ENCODE measurements around the gene ERGIC1.

The ERGIC1 gene

DNA sequence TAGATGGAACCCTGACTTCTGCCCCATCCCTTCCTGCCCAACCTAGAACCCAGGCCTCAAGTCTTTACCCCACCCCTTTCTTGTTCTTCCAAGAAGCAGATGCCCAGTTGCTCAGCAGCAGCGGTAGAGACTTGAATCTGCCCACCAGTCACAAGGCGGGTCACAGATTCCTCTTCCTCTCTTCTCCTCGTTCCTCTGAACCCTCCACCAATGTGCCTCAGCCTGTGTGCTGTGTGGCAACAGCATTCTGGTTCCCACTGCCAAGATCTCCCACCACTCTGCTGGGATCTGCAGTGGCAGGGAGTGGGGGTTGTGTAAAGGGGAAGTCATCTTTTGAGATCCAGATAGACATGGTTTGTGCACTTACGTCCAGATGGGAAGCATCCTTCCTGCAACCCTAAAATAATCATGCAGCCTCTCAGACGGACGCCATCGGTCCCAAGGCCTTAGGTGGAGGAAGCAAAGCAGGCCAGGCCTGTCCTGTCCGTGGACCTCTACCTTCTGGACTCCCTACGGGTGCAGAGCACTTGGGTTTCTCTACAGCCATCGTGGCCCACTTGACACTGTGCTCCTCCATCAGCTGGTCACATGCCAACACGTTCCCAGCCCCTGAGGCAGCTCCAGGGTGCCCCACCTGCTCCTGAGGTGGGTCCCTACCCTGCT, 117.5 kb downstream of the ERGIC1 start:
- DNase-seq: no peak

DNA sequence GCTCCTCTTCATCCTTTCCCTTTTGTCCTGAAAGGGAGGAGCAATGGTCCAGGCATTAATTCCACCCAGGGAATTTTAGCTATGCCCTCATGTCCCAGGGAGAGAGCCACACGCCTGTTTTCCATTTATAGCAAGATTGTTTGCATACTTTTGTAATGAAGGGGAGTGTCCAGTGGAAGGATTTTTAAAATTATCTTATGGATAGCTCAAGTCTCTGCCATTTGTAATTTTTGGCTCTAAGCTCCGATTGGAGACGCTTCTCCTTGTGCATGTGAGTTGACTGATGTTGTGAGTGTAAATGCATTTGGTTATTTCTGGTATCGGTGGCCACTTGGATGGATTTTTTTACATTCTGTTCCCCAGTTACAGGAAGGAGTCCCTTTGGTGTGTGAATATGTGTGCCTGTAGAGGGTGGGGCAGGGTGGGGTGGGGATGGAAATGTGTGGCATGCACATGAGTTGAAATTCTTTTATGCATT, 118.0 kb downstream of the ERGIC1 start:
- DNase-seq: no peak

DNA sequence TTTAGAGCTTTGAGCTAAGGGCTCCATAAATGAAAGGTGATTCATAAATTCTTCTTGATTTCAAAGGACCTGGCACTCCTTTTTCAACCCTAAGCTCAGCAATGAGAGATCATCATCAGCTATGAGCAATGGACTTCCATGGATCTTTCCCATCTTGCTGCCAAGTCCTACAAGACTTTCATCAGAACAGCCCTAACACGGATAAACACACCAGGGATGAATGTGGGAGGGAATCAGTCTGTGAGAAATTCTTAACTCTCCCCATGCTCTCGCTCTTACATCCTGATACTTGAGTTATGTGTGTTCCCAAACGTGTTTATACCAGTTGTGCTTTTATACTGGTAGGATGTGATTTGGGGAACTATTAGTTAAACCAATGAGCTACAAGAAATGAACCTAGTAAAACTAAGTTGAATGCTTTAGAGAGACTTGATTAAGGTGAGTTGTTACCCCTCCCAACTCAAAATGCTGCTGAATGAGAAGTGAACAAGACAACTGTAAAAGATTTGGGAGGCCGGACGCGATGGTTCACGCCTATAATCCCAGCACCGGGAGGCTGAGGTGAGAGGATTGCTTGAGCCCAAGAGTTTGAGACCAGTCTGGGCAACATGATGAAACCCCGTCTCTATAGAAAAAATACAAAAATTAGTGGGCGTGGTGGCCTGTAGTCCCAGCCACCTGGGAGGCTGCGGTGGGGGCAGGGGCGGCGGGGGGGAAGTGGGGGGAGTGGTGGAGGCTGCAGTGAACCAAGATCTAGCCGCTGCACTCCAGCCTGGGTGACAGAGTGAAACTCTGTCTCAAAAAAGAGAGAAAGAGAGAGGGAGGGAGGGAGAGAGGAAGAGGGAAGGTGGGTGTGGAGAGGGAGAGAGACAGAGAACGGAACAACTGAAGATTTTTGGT, 120.0 kb downstream of the ERGIC1 start:
- no peak for DNase-seq

DNA sequence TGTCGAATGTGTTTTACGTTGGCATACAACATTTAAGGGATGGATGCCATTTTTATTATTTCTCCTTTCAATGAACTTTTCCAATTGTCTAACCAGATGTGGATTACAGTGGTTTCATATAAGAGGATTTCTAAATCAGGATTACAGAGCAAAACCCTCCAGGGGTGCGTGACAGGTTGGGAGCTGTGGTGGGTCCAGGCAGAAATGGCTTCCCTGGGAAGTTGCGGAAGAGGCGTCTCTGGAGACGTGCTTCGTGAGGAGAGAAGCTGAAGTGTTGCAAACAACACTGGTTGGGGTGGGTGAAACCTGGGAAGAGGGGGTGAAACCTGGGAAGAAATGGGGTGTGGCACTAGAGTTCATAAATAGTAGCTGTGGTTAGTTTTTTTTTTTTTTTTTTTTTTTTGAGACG, 120.7 kb downstream of the ERGIC1 start:
- no peak for DNase-seq

DNA sequence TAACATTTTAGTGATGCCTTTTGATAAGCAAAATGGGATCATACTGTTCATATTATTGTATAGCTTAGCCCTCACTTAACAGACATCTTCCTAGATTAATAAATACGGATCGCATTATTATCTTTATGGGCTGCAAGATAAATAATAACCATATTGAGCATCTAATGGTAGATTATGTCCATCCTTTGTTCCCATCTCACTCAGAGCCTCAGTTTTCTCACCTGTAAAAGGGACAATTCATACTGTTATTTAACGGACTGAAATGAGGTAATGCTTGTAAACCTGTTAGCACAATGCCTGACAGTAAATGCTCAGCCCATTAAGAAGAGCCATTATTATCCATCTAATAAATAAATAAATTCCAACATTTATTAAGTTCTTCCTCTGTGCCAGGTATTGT, 122.2 kb downstream of the ERGIC1 start:
- DNase-seq: no peak

DNA sequence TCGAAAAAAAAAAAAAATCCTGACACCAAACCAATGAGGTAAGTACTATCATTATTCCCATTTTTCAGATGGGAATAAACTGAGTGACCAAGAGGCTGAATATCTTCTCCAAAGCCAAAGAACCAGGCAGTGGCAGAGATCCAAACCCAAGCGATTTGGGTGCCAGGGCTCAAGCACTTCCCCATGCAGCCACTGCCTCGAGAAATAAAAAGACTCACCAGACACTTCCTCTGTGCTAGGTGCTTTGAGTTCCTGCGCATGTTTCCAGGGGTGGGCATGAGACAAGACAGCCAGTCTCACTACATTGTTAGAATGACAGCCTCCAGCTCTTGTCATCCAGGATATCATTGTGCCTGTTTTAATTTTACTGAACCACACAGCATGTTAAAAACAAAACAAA, 122.9 kb downstream of the ERGIC1 start:
- DNase-seq: no peak

DNA sequence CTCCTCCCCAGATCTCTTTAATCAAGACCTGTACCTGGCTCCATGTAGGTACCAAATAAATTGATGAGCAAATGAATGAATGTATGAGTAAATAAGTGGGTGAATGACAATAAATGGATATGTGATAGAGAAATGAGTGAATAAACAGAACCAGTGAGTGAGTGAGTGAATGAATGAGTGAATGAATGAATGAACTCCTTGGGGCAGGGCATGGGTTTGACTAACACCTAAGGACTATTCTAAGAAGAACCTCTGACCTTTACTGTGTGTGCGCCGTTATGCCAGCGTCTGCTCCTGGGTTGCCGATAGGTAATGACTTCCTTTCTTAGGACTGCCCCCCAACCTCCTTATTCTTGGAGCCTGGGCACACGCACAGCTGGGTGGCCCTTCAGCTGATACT, 123.4 kb downstream of the ERGIC1 start:
- DNase-seq: no peak

DNA sequence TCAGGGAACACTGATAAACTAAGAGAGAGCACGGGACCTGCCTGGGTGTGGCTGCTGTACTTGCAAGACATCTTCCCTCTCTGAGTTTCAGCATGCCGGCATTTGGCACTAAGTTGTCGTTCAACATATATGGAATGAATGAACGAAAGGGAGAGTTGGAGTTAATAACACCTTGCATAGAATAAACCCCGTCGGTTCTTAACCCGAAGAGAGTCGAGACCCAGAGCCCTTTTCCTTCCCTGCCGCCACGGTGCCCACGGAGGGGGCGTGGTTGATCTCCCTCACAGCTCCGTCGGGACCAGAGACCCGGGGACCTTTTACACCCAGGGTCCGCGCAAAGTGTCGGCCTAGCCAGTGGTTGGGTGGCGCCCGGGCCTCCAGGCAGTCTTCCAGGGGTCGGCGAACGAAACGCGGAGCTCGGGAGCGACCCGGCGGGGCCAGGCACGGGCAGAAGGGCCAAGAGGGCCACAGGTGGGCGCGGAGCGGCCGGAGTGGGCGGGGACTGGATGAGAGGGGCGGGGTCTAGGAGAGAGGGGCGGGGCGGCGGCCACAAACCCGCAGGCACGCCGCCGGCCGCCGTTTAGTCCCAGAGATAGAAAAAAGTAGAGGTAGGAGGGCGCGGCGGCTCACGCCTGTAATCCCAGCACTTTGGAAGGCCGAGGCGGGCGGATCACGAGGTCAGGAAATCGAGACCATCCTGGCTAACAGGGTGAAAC, 124.4 kb downstream of the ERGIC1 start:
- DNase-seq: peak; percentile 72

DNA sequence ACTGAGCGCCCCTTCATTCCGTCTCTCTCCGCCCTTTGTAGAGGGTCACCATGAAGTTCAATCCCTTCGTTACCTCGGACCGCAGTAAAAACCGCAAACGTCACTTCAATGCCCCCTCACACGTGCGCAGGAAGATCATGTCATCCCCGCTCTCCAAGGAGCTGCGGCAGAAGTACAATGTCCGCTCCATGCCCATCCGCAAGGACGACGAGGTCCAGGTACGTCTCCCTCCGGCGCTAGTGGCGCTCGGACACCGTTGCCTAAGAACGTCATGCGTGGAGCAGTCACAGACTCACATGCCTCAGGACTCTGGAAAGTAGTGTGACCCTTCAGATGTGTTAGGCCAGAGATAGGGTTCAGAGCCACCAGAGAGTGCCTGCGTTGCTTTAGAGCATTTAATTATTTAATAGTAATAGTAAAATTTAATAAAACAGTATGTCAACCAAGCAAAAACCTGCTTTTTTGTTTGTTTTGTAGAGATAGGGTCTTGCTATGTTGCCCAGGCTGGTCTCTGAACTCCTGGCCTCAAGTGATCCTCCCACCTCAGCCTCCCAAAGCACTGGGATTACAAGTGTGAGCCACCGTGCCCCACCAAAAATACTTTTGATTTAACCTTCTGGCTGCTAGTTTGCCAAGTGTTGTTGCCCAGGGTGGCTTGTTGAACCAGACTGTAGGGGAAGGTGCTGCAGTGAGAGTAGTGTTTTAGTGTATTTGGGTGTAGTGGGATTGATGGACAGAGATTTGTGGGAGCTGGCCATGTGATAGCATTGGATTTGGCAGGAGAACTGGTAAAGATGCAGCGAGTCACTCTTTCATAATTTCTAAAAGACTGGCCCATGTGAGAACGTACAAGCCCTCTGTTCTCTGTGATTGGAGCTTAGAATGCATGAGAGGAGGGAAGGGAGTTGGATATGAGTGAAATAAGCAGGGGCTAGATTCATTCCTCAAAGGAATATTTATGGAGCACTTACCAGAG, 126.1 kb downstream of the ERGIC1 start:
- DNase-seq: no peak

DNA sequence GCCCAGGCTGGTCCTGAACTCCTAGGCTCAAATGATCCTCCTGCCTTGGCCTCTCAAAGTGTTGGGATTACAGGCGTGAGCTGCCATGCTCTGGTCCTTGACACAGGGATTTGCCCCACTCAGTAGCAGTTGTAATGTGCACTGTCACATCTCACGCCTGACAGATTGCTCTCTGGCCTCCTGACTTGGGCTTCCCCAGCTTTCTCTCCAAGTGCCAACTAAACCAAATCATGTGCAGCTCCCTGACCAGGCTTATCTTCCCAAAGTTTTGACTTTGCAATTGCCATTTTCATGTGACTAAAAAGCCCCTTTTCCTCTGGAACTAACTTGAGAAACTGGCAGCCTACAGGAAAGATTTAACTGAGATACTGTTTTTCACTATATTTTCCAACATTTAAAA, 135.9 kb downstream of the ERGIC1 start:
- no peak for DNase-seq

DNA sequence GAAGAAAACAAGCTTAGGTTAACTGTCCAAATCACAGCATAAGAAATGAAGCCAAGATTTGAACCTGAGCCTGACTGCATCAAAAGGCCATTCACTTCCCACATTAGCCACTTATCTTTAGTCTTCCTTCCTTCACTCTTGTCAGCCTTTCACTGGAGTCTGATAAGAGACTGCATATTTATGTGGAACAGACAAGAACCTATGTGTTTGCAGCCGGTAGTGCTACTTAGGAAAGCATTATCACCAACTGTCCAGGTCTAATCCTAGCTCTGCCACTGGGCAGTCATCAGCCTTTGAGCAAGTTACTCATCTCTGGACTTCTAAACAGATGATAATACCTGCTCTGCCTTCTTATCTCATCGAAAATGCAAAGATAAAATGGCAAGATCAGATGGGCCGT, 137.4 kb downstream of the ERGIC1 start:
- no peak for DNase-seq

DNA sequence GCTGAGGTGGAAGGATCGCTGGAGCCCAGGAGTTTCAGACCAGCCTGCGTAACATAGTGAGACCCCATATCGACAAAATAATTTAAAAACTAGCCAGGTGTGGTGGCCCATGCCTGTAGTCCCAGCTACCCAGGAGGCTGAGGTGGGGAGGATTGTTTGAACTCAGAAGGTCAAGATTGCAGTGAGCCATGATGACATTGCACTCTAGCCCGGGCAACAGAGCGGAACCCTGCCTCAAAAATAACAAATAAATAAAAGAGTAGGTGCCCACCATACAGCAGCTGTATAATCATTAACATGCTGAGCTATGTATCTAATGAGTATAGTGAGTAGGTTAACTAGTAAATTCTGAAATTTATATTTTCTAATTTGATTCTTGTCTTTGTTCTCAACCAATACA, 138.5 kb downstream of the ERGIC1 start:
- no peak for DNase-seq

DNA sequence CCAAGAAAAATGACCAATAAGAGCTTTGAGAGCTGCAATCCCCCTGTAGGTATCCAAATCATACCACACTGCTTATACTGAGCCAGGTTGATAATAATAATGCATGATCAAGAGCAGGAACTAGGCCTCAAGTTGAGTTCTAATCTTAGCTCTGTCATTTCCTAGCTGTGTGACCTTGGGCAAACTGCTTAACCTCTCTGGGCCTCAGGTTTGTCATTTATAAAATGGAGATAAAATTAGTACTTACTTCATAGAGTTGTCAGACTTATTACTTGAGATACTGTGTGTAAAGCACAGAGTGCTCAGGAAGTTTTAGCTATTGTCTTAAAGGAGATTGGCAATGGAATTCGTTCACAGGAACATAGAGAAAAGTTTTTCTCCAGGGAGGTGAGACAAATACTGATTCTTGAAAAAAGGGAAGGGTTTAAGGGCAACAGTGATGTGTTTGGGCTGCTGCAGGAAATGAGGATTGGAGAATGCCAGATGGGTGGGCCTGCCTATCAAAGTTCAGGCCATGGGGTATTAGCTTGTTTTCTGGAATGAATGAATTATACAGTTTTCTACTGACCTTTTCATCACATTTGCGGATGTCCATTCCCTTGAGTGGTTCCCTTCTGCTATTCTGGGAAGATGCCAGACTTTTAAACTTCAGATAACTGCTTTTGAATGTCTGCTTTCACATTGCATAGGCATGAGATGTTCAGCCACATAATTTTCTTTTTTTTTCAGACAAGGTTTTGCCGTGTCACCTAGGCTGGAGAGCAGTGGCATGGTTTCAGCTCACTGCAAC, 139.3 kb downstream of the ERGIC1 start:
- no peak for DNase-seq

DNA sequence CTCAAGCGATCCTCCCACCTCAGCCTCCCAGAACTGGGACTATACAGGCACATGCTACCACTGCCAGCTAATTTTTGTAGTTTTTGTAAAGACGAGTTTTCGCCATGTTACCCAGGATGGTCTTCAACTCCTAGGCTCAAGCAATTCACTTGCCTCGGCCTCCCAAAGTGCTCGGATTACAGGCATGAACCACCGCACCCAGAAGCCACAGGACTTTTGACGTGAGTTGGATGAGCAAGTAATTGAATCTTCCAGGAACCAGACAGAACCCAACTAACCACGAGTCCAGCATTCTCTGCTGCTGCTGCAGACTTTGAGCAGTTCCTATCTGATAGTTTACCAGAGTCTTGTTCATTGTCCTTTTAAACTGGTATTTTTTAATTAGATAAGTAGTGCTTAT, 139.9 kb downstream of the ERGIC1 start:
- no peak for DNase-seq

DNA sequence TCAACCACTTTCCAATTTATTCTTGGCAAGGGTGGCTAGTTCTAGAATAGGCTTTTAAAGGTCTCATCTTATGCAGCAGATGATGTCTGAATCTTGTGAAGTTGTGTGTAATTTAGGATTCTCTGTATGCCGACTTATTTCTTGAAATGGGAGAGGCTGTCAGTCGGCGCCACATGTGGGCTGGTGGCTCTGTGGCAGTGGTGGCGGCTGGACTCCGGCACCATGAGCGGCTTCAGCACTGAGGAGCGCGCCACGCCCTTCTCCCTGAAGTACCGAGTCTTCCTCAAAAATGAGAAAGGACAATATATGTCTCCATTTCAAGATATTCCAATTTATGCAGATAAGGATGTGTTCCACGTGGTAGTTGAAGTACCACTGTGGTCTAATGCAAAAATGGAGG, 141.2 kb downstream of the ERGIC1 start:
- DNase-seq: no peak

DNA sequence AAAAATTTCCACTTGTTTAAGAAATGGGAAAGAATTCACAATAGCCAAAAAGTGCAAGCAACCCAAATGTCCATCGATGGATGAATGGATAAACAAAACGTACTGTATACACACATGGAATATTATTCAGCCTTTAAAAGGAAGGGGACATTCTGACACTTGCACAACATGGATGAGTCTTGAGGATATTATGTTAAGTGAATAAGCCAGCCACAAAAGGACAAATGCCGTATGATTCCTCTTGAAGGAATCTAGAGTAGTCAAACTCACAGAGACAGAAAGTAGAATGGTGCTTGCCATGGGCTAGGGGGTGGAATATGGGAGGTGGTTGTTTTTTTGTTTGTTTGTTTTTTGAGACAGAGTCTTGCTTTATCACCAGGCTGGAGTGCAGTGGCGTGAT, 145.7 kb downstream of the ERGIC1 start:
- no peak for DNase-seq

DNA sequence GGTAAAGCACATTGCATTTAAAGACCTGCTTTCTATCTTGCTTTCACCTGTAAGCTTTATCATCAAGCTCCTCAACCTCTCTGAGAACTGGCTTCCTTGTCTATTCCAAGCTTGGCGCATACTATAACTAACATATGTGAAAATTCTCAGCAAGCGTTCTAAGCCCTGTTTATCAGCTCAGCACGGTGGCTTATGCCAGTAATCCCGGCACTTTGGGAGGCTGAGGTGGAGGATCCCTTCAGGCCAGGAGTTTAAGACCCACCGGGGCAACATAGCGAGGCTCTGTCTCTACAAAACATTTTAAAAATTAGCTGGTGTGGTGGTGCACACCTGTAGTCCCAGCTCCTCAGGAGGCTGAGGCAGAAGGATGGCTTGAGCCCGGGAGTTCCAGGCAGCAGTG, 147.9 kb downstream of the ERGIC1 start:
- DNase-seq: peak; percentile 69

DNA sequence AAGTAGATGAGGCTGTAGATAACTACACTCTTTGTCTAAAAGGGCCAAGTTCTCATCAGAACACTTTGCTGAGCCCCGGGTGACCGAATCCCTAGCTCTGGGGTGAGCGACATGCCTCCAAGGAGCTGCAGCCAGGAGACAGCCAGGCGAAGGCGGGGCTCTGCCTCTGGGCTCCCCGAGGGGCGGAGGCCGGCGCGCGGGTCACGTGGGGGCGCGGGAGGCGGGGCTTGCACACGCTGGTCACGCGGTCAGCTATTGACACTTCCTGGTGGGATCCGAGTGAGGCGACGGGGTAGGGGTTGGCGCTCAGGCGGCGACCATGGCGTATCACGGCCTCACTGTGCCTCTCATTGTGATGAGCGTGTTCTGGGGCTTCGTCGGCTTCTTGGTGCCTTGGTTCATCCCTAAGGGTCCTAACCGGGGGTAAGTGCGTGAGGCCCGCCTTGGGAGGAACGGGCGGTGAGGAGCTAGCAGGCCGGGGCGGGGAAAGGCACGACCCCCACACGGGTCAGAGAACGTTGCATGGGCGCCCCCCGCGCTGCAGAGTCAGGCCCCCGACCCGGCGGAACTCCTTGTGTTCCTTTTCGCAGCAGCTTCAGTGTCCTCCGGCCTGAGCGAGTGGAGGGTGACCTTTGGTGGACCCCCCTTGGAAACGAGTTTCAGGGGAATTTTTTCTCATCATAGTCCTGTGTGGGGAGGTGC, 149.6 kb downstream of the ERGIC1 start, which contains the start of gene ATP6V0E1:
TSS of gene ATP6V0E1 (plus strand) at position 230 of the 702 bp plus-strand sequence. CDS start at position 320, 90 bp downstream.
- DNase-seq: peak; percentile 93

DNA sequence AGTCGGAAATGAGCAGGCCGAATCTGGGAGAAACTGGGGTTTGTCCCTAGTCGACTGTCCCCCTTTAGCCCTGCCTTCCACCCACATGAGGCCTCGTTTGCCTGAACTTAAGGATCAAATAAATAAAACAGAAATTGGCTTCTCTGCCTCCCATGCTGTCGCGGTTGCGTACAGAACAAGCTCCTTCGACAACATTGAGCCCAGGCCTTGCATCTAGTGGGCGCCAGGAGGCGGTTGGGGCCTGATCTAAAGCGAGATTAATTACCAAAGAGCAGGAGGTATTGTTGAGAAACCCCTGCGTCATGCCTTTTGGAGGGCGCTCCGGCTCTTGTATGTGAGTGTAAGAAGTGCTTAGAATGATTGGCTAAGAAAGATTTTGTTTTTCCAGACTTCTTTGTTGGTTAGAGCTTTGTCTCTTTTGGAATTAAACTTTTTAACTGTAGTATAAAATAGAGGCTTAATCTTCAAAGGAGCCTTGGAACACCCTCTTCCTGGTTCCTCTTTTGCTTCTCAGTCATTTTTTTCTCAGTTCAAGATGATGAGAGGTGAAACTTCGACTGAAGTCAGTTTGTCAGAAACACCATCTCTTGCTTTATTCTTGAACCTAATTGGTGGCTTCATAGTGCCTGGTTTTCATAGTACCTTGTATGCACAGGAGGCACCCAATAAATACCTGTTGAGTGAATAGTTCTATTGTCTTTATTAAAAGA, 150.3 kb downstream of the ERGIC1 start:
- DNase-seq: peak; percentile 86

DNA sequence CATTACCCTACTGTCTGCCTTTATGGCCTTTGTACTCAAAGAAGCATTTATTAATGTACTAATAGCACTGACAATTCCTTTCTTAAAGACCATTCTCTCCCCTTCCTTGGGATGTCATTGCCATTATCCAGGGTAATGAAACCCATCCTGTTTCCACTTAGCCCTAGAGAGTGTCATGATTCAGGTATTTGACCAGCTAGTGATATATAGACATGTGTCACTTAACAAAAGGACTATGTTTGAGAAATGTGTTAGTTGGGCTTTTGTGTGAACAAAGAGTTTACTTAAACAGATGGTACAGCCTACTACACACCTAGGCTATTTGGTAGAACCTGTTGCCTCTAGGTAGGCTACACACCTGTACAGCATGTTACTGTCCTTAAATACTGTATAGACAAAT, 151.5 kb downstream of the ERGIC1 start:
- no peak for DNase-seq
